Activated CD8-positive, alpha-beta T cell treated with anti-CD3 and anti-CD28 coated beads, Interleukin-2, amount 10 ng/mL, durations not matched to agents 7 days and 5 days (primary cell): Measurements from ENCODE around the gene MAPK11. TPM values are rescaled to one million over a fixed set of nuclear protein-coding genes. Genes with fewer than 3 reads are reported as not detected.

Experiments
- ATAC-seq: fragments of 150-1000 bp; cut with Tn5 transposase; one replicate; pipeline ENCODE4 v1.10.0; 2021; ENCODE audit warnings: moderate library complexity
- CTCF ChIA-PET: fragments of 350-600 bp; sonication (Branson Sonifier 250); formaldehyde crosslinking; loops from one replicate; lab custom pipeline; 2021; ENCODE audit warnings: antibody characterized with exemption; lab: Charles Lee
- POLR2A ChIA-PET: fragments of 350-600 bp; sonication (Branson Sonifier 250); formaldehyde crosslinking; loops from one replicate; lab custom pipeline; 2021; ENCODE audit warnings: antibody characterized with exemption; lab: Charles Lee
- DNase-seq: peaks from one replicate; pipeline ENCODE4 v3.0.0-alpha.2; 2020
- H3K27ac Mint-ChIP-seq: one replicate; pipeline ENCODE4 v1.8.0; 2021; ENCODE audit warnings: mild to moderate bottlenecking, mixed read lengths
- H3K27me3 Mint-ChIP-seq: one replicate; pipeline ENCODE4 v1.8.0; 2021; ENCODE audit warnings: low read depth, mixed read lengths
- H3K36me3 Mint-ChIP-seq: one replicate; pipeline ENCODE4 v1.8.0; 2021; ENCODE audit warnings: low read depth, mixed read lengths
- H3K4me1 Mint-ChIP-seq: one replicate; pipeline ENCODE4 v1.8.0; 2021; ENCODE audit warnings: low read depth, mixed read lengths
- H3K4me3 Mint-ChIP-seq: one replicate; pipeline ENCODE4 v1.8.0; 2021; ENCODE audit warnings: mild to moderate bottlenecking, mixed read lengths
- H3K9me3 Mint-ChIP-seq: one replicate; pipeline ENCODE4 v1.8.0; 2022; ENCODE audit warnings: mixed read lengths; ENCODE audit not compliant: insufficient read depth
- total RNA-seq, 2 experiments: library from RNA; stranded (reverse); gene quantifications; one replicate each; pipeline ENCODE4 v1.2.3, GENCODE V29; 2021

Gene MAPK11
- total RNA-seq, 2 experiments from 2014 or later, result 10.4 to 11.8 TPM

DNA sequence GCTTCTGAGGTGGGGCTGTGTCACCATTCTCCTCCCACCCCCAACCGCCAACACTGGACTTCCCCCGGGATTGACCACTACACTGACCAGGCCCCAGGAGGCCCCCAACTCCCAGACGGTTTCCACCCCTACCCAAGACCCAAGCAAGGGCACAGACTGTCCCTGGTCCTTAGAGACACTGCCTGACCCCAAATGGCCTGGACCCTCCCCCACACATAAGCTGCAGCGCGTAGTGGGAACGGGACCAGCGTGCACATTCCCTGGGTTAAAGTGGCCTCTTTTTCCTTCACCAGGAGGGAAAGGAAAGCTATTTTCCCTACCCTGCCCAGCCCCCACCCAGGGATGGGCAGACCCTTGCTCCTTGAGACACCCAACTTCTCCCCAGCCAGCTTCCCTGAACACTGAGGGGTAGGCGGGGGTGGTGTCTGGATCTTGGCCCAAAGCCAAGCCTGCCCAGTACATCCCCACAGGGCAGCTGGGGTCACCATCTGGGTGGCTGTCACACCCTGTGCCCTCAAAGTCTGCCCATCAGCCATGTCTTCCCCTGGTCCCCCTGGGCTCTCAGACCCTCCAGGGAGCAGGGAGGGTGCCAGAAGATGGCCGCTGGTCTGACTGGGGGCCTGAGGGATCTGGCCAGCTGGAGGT lies 7.1 kb downstream of the MAPK11 start:
- Mint-ChIP-seq H3K27me3 (peaks cover 9% of the 10 kb centered on the region), H3K9me3 (no peaks in the 10 kb centered on the region), H3K36me3 (no peaks in the 10 kb centered on the region), H3K4me3 (no peak overlapping the region), H3K27ac (no peak overlapping the region), H3K4me1 (peaks cover 9% of the 10 kb centered on the region)
- ChIA-PET CTCF (interaction anchor here (0.7 to 1.3 kb wide), 4 partner anchors 10 to 19 kb away, joined by 3 to 6 read pairs (median 4); partner anchors contain the start of genes HDAC10 and TUBGCP6), POLR2A (interaction anchor here (1.5 to 3.1 kb wide), 2 partner anchors 12 to 72 kb away, joined by 3 to 17 read pairs; partner anchors contain the start of gene HDAC10)
- DNase-seq (no peak), ATAC-seq (no peak)

DNA sequence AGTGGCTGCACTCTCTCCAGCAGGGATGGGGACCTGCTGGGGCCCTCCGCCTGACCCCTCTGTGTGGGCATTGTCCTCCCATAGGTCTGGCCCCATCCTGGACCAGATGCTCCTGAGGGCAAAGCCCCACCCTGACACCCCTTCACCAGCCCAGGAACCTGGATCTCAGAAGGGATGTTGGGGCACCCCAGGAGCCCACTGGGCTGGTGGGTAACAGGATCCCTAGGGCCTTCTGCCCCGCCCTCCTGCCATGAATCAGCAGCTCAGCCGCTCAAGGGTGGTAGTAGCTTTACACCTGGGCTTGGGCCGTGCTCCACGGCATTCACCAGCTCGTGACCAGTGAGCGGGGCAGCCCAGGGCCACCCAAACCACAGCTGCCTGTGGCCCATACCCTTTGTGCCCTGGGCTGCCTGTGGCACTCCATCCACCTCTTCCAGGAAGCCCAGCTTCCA lies 7.7 kb downstream of the MAPK11 start:
- CTCF ChIA-PET, result interaction anchor here (1.1 to 1.3 kb wide), 3 partner anchors 10 to 13 kb away, joined by 3 to 6 read pairs (median 5); partner anchors contain the start of gene HDAC10
- ATAC-seq (no peak), DNase-seq (no peak)
- POLR2A ChIA-PET, result interaction anchor here (1.5 to 3.1 kb wide), 2 partner anchors 11 to 71 kb away, joined by 3 to 17 read pairs; partner anchors contain the start of gene HDAC10
- H3K27me3 Mint-ChIP-seq, result peaks cover 9% of the 10 kb centered on the region
- H3K4me3 Mint-ChIP-seq, result peak overlapping the region; percentile 55
- peak overlapping the region; percentile 39 for H3K27ac Mint-ChIP-seq
- peaks cover 8% of the 10 kb centered on the region for H3K4me1 Mint-ChIP-seq
- H3K9me3 Mint-ChIP-seq, result no peaks in the 10 kb centered on the region
- H3K36me3 Mint-ChIP-seq, result no peaks in the 10 kb centered on the region

GRCh38 chr22:50261615-50262459 lies 8.3 kb downstream of the MAPK11 start, which contains the start of gene MAPK12:
Gene MAPK12, minus strand, starts transcription at chr22:50261683. Its CDS starts 174 bp downstream, at chr22:50261509.
- H3K27me3 Mint-ChIP-seq, result peaks cover 9% of the 10 kb centered on the region
- no peak for DNase-seq
- H3K27ac Mint-ChIP-seq, result peak within 1 kb of the TSS; percentile 39
- ATAC-seq, result peak; percentile 10
- no peaks in the 10 kb centered on the region for H3K9me3 Mint-ChIP-seq
- H3K4me3 Mint-ChIP-seq, result peak within 1 kb of the TSS; percentile 55
- CTCF ChIA-PET, result interaction anchor here (1.1 kb wide), 1 partner anchor 11 kb away, joined by 3 read pairs; the partner anchor contains the start of gene HDAC10
- peaks cover 8% of the 10 kb centered on the region for H3K4me1 Mint-ChIP-seq
- no peaks in the 10 kb centered on the region for H3K36me3 Mint-ChIP-seq
- POLR2A ChIA-PET, result interaction anchor here (3.1 kb wide), 1 partner anchor 10 kb away, joined by 17 read pairs; the partner anchor contains the start of gene HDAC10

- H3K9me3 Mint-ChIP-seq, result no peaks in the 10 kb centered on the region
- no peaks in the 10 kb centered on the region for H3K36me3 Mint-ChIP-seq
- DNase-seq (peak; percentile 49), ATAC-seq (peak; percentile 63)
- POLR2A ChIA-PET, result interaction anchor here (3.1 kb wide), 1 partner anchor 10 kb away, joined by 17 read pairs; the partner anchor contains the start of gene HDAC10
- H3K4me3 Mint-ChIP-seq, result peak overlapping the region; percentile 49
- peaks cover 9% of the 10 kb centered on the region for H3K27me3 Mint-ChIP-seq
- CTCF ChIA-PET, result no interaction called here
- no peak overlapping the region for H3K27ac Mint-ChIP-seq
- peaks cover 8% of the 10 kb centered on the region for H3K4me1 Mint-ChIP-seq
These were observed 9.2 kb downstream of the MAPK11 start for GRCh38 chr22:50260801-50261614.

- ChIA-PET POLR2A (interaction anchor here (3.1 kb wide), 1 partner anchor 9 kb away, joined by 17 read pairs; the partner anchor contains the start of gene HDAC10), CTCF (no interaction called here)
- peak overlapping the region; percentile 49 for H3K4me3 Mint-ChIP-seq
- no peak overlapping the region for H3K27ac Mint-ChIP-seq
- no peaks in the 10 kb centered on the region for H3K9me3 Mint-ChIP-seq
- ATAC-seq, result no peak
- peaks cover 8% of the 10 kb centered on the region for H3K4me1 Mint-ChIP-seq
- peaks cover 9% of the 10 kb centered on the region for H3K27me3 Mint-ChIP-seq
- H3K36me3 Mint-ChIP-seq, result no peaks in the 10 kb centered on the region
- no peak for DNase-seq
These were observed 9.8 kb downstream of the MAPK11 start for GRCh38 chr22:50260434-50260800.

GRCh38 chr22:50259302-50259701 lies 10.9 kb downstream of the MAPK11 start:
- Mint-ChIP-seq H3K27me3 (peaks cover 9% of the 10 kb centered on the region), H3K36me3 (no peaks in the 10 kb centered on the region), H3K4me1 (peaks cover 8% of the 10 kb centered on the region), H3K9me3 (no peaks in the 10 kb centered on the region), H3K27ac (no peak overlapping the region), H3K4me3 (no peak overlapping the region)
- ChIA-PET POLR2A (interaction anchor here (0.5 to 0.6 kb wide), 2 partner anchors 81 to 431 kb away, joined by 3 read pairs; no protein-coding TSS in a partner anchor), CTCF (no interaction called here)
- ATAC-seq (no peak), DNase-seq (no peak)

- H3K27ac Mint-ChIP-seq, result no peak overlapping the region
These were observed 11.6 kb downstream of the MAPK11 start for GRCh38 chr22:50258361-50259292.

DNA sequence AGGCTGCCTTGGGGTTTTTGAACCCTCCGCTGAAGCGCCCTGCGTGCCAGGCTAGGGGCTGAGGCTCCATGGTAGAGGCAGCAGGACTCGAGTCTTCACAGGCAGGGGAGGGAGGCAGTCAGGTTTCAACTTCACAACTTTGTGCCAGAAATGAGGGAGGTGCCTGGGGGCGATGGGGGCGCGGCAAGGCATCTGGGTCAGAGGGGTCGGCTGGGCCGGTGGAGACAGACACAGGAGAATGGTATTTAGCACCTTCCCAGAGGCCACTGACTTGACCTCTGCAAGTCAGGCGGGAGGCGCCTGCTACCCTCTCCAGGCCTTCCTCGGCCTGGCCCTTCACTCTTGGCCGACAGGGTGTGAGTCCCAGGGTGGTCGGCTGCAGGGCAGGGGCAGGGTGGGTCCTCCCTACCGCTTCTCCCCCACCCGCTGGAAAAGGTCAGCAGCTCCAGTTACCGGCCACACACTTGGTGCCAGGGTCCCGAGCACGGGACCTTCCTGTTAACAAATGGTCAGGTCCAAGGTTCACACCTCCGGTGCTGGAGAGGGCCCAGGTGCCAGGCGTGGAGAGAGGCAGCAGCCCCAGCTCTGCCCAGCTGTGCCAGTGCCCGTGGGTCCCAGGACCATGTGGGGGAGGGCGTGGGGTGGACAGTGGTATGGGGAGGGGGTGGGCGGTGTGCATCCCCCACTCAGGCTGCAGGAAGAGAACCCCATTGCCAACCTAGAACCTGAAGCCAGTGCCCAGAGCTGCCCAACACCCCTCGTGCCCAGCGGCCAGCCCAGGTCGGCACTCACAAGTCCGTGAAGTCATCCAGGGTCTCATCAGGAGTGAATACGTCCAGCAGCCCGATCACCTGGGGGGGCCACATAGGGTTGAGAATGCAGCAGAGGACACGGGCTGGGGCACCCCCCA lies 12.5 kb downstream of the MAPK11 start:
- no peaks in the 10 kb centered on the region for H3K36me3 Mint-ChIP-seq
- H3K27me3 Mint-ChIP-seq, result peaks cover 9% of the 10 kb centered on the region
- no peak overlapping the region for H3K4me3 Mint-ChIP-seq
- H3K27ac Mint-ChIP-seq, result no peak overlapping the region
- DNase-seq (no peak), ATAC-seq (no peak)
- no peaks in the 10 kb centered on the region for H3K9me3 Mint-ChIP-seq
- H3K4me1 Mint-ChIP-seq, result peaks cover 8% of the 10 kb centered on the region
- POLR2A ChIA-PET, result no interaction called here
- CTCF ChIA-PET, result interaction anchor here (0.9 kb wide), 1 partner anchor 19 kb away, joined by 3 read pairs; no protein-coding TSS in a partner anchor

More at GRCh38 chr22:50258361-50259292, 11.6 kb downstream of the MAPK11 start:
- Mint-ChIP-seq H3K4me1 (peaks cover 8% of the 10 kb centered on the region), H3K36me3 (no peaks in the 10 kb centered on the region), H3K9me3 (no peaks in the 10 kb centered on the region), H3K4me3 (no peak overlapping the region), H3K27me3 (peaks cover 9% of the 10 kb centered on the region)
- no peak for DNase-seq
- ChIA-PET CTCF (interaction anchor here (0.9 kb wide), 1 partner anchor 18 kb away, joined by 3 read pairs; no protein-coding TSS in a partner anchor), POLR2A (interaction anchor here (0.5 kb wide), 1 partner anchor 82 kb away, joined by 3 read pairs; no protein-coding TSS in a partner anchor)
- ATAC-seq, result no peak

- no peak overlapping the region for H3K4me3 Mint-ChIP-seq
- DNase-seq (no peak), ATAC-seq (no peak)
- no peaks in the 10 kb centered on the region for H3K9me3 Mint-ChIP-seq
- CTCF ChIA-PET, result no interaction called here
- H3K36me3 Mint-ChIP-seq, result no peaks in the 10 kb centered on the region
- POLR2A ChIA-PET, result interaction anchor here (0.7 kb wide), 1 partner anchor 48 kb away, joined by 6 read pairs; no protein-coding TSS in a partner anchor
- peaks cover 4% of the 10 kb centered on the region for H3K27me3 Mint-ChIP-seq
- H3K27ac Mint-ChIP-seq, result no peak overlapping the region
- H3K4me1 Mint-ChIP-seq, result peaks cover 2% of the 10 kb centered on the region
These were observed 13.1 kb downstream of the MAPK11 start for GRCh38 chr22:50257041-50257440.
